22Rv1 (cell line): Measurements from ENCODE around the gene OR10J4.

ENCODE experiments used
- CTCF ChIP-seq: fragments of 450-650 bp; IDR thresholded peaks from 2 replicates; pipeline ENCODE4 v1.5.1; 2017; ENCODE audit warnings: mild to moderate bottlenecking
- ZFX ChIP-seq: fragments of 450-650 bp; IDR thresholded peaks from 2 replicates; pipeline ENCODE4 v1.6.1; 2017; ENCODE audit warnings: antibody characterized with exemption, borderline replicate concordance

- TF ChIP-seq CTCF, result no peak
- no peak for TF ChIP-seq ZFX
These were observed 16.2 kb downstream of the OR10J4 start for GRCh38 chr1:159448181-159448580.
